Ascending aorta (tissue), 2 donors: ENCODE data around the gene SELENON. TPM values are rescaled to one million over a fixed set of nuclear protein-coding genes. Genes with fewer than 3 reads are reported as not detected.

Source experiments
- DNase-seq, 2 donors: peaks; one replicate each; pipeline ENCODE4 v3.0.0-alpha.2; 2019; ENCODE audit warnings: low spot score in 2 of 2
- H3K27ac ChIP-seq, 2 donors: fragments of 200-600 bp; sonication (generic); one replicate each; pipeline ENCODE4 v1.5.1; 2016 to 2017; ENCODE audit warnings: mild to moderate bottlenecking in 1 of 2
- H3K27me3 ChIP-seq: fragments of 200-600 bp; sonication (generic); one replicate; pipeline ENCODE4 v1.5.1; 2017
- H3K36me3 ChIP-seq, 2 donors: fragments of 200-600 bp; sonication (generic); one replicate each; pipeline ENCODE4 v1.5.1; 2016
- H3K4me1 ChIP-seq, 2 donors: fragments of 200-600 bp; sonication (generic); one replicate each; pipeline ENCODE4 v1.5.1; 2016 to 2017; ENCODE audit warnings: mild to moderate bottlenecking in 1 of 2
- H3K4me3 ChIP-seq, 2 donors: fragments of 200-600 bp; sonication (generic); one replicate each; pipeline ENCODE4 v1.5.1; 2016 to 2017; ENCODE audit warnings: mild to moderate bottlenecking in 1 of 2
- H3K9me3 ChIP-seq, 2 donors: fragments of 200-600 bp; sonication (generic); one replicate each; pipeline ENCODE4 v1.5.1; 2016
- intact Hi-C: fragments of 100-400 bp; cut with DNase I; formaldehyde crosslinking; loops from one replicate; pipeline ENCODE4 v1.15.1; 2023
- total RNA-seq: library from RNA; depleted of rRNA; stranded (reverse); fragments of >200 nt; gene quantifications from one replicate; pipeline ENCODE4 v1.1.0, GENCODE V29; 2016
- TF ChIP-seq, protein P1 (sequence below), 3 experiments: fragments of 200-600 bp in 2 of 3; fragments of 450-650 bp in 1 of 3; sonication (generic) in 2 of 3; IDR thresholded peaks; one replicate each; pipeline ENCODE4 v1.5.1; 2016 to 2019; ENCODE audit warnings: antibody characterized with exemption in 3 of 3, mild to moderate bottlenecking in 1 of 3, moderate library complexity in 1 of 3

The SELENON gene
- total RNA-seq, 1 donor from 2014 or later = 208 TPM

DNA sequence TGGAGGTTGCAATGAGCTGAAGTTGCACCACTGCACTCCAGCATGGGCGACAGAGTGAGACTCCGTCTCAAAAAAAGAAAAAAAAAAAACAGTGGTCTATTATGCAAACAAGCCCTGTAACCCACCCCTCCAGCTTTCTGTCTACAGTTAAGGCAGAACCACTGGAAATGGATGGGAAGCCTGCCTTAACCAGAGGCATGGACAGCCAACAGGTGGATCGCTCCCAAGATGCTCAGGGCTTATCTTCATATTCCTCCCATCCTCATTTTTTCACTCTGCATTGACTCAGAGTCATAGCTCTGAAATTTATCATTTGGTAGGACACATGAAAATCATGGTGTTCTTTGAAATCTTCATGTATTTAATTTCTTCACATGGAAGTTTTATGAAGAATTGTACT, 28.5 kb downstream of the SELENON start:
- Histone ChIP-seq H3K27ac (no peak overlapping the region), H3K4me3 (no peak overlapping the region), H3K9me3 (no peaks in the 10 kb centered on the region), H3K36me3 (peaks cover 69 to 76% of the 10 kb centered on the region in 2 donors), H3K4me1 (no peaks in the 10 kb centered on the region), H3K27me3 (no peaks in the 10 kb centered on the region)
- intact Hi-C loops = no loop called here
- DNase-seq = no peak
- TF ChIP-seq, protein P1, sequence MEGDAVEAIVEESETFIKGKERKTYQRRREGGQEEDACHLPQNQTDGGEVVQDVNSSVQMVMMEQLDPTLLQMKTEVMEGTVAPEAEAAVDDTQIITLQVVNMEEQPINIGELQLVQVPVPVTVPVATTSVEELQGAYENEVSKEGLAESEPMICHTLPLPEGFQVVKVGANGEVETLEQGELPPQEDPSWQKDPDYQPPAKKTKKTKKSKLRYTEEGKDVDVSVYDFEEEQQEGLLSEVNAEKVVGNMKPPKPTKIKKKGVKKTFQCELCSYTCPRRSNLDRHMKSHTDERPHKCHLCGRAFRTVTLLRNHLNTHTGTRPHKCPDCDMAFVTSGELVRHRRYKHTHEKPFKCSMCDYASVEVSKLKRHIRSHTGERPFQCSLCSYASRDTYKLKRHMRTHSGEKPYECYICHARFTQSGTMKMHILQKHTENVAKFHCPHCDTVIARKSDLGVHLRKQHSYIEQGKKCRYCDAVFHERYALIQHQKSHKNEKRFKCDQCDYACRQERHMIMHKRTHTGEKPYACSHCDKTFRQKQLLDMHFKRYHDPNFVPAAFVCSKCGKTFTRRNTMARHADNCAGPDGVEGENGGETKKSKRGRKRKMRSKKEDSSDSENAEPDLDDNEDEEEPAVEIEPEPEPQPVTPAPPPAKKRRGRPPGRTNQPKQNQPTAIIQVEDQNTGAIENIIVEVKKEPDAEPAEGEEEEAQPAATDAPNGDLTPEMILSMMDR (IDR thresholded peaks at IDR 0.05) = no peak

DNA sequence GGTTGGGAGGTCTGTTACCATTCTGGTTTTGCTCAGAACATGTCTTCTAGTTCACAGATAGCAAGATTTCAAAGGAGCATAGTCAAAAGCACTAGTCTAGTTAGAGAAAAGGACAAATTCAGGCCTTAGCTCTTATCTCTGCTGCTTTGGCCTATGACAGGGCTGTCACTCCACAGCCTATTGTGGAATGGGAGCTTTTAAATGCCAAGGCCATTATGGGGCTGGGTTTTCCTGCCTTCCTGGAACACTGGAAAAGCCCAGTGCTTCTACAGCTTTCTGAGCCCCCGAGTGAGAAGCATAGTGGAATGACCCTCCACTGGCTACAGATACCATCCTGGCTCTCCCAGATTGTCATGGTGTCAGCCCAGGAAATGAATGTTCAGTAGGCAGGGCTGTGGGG, 29.1 kb downstream of the SELENON start:
- intact Hi-C loops = no loop called here
- Histone ChIP-seq H3K27ac (no peak overlapping the region), H3K4me3 (no peak overlapping the region), H3K4me1 (no peaks in the 10 kb centered on the region), H3K9me3 (no peaks in the 10 kb centered on the region), H3K36me3 (peaks cover 75 to 82% of the 10 kb centered on the region in 2 donors), H3K27me3 (no peaks in the 10 kb centered on the region)
- DNase-seq = no peak
- TF ChIP-seq, protein P1 (IDR thresholded peaks at IDR 0.05) = no peak

DNA sequence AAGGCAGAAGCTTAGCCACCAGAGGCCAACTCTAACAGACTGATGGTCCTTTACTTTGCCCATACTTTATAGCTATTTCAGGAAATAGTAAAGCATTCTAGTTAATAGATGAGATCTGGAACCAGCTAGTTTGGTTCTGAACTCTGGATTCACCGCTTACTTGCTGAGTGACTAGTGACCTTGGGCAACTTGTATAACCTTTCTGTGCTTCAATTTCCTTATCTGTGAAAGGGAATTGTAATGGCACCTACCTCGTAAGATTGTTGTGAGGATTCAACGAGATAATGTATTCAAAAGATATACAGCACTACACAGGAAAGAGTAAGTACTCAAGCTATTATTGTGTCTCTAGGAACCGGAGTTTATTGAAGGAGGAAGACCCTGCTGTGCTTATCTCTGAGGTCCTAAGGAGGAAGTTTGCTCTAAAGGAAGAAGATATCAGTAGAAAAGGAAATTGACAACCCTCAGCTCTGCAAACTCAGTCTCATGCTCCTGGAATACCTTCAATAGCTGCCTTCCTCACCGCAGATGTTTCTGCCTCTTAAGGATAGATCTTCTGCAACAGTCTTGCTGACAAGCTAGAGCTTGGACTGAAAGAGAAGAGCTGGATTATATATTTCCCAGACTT, 31.7 kb downstream of the SELENON start:
- no peaks in the 10 kb centered on the region for H3K9me3 ChIP-seq
- intact Hi-C loops = no loop called here
- TF ChIP-seq, protein P1 (IDR thresholded peaks at IDR 0.05) = no peak
- no peak overlapping the region for H3K27ac ChIP-seq
- H3K4me3 ChIP-seq = no peak overlapping the region
- DNase-seq = no peak
- no peaks in the 10 kb centered on the region for H3K27me3 ChIP-seq
- no peaks in the 10 kb centered on the region for H3K4me1 ChIP-seq
- H3K36me3 ChIP-seq = peaks cover 71 to 76% of the 10 kb centered on the region in 2 donors

DNA sequence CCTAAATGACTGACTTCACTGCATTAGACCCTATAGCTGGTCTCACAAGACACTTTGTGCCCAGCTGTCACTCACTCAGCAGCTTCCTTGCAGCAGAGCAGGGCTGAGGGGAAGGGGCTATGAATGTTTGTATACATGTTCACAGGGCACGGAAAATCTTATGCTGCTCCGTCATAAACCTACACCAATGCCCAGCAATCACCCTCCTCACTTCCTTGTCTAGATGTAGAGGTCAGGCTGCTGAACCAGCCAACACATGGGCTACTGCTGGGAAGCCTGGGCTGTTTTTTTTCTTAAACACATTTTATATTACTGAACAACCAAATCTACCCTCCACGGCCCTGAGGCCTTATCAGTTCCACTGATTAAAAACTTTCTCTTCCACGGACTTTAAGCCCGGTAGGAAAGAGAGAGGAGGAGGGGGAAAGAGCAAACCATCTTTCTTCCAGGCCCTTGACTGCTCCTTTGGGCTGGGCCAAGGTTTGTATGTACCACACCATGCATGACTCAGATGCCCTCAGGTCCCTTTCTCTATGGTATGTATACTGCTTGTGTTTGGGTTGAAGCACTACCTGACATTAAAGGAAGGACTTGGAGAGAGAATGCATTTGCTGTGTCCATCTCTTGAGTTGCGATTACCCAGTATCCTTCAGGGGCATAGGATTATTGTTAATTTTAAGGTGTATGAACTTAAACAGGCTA, 32.5 kb downstream of the SELENON start:
- TF ChIP-seq, protein P1 (IDR thresholded peaks at IDR 0.05) = no peak
- H3K27me3 ChIP-seq = no peaks in the 10 kb centered on the region
- intact Hi-C loops = no loop called here
- peaks cover 63 to 68% of the 10 kb centered on the region in 2 donors for H3K36me3 ChIP-seq
- no peak overlapping the region for H3K4me3 ChIP-seq
- H3K27ac ChIP-seq = no peak overlapping the region
- DNase-seq = no peak
- no peaks in the 10 kb centered on the region for H3K4me1 ChIP-seq
- no peaks in the 10 kb centered on the region for H3K9me3 ChIP-seq

DNA sequence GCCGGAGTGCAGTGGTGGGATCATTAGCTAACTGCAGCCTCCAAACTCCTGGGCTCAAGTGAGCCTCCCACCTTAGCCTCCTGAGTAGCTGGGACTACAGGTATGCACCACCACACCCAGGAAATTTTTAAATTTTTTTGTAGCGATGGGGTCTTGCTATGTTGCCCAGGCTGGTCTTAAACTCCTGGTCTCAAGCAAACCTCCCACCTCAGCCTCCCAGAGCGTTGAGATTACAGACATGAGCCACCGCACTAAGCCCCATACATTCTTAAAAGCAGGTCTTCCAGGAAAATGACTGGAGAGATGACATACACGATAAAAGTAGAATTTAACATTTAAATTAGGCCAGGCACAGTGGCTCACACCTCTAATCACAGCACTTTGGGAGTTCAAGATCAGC, 33.2 kb downstream of the SELENON start:
- Histone ChIP-seq H3K27ac (no peak overlapping the region), H3K9me3 (no peaks in the 10 kb centered on the region), H3K4me3 (no peak overlapping the region), H3K27me3 (no peaks in the 10 kb centered on the region), H3K36me3 (peaks cover 56 to 61% of the 10 kb centered on the region in 2 donors), H3K4me1 (no peaks in the 10 kb centered on the region)
- intact Hi-C loops = no loop called here
- TF ChIP-seq, protein P1 (IDR thresholded peaks at IDR 0.05) = no peak
- DNase-seq = no peak
